ENCODE data around the gene FNDC10.
A peak's percentile ranks its signal among the peaks of the same experiment; 100 is the strongest.

Gene FNDC10

DNA sequence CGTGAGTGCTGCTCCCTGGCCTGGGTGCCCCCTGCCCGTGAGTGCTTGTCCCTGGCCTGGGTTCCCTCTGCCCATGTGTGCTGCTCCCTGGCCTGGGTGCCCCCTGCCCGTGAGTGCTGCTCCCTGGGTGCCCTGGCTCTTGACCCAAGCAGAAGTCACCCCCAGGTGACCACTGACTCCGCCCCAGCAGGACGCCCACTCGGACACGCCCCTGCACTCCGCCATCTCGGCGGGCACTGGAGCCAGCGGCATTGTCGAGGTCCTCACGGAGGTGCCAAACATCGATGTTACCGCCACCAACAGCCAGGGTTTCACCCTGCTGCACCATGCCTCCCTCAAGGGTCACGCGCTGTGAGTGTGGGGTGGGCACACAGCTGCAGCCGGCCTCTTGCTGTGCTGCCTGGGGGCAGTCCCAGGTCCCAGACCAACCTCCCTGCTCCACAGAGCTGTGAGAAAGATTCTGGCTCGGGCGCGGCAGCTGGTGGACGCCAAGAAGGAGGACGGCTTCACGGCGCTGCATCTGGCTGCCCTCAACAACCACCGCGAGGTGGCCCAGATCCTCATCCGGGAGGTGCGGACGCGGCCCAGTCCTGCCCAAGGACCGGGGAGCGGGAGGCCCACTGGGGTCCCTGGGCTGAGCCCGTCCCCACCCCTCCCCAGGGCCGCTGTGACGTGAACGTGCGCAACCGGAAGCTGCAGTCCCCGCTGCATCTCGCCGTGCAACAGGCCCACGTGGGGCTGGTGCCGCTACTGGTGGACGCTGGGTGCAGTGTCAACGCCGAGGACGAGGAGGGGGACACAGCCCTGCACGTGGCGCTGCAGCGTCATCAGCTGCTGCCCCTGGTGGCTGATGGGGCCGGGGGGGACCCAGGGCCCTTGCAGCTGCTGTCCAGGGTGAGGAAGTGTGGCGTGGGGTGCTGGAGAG lies 28.2 kb upstream of the FNDC10 start:
- DNase-seq, result no peak

DNA sequence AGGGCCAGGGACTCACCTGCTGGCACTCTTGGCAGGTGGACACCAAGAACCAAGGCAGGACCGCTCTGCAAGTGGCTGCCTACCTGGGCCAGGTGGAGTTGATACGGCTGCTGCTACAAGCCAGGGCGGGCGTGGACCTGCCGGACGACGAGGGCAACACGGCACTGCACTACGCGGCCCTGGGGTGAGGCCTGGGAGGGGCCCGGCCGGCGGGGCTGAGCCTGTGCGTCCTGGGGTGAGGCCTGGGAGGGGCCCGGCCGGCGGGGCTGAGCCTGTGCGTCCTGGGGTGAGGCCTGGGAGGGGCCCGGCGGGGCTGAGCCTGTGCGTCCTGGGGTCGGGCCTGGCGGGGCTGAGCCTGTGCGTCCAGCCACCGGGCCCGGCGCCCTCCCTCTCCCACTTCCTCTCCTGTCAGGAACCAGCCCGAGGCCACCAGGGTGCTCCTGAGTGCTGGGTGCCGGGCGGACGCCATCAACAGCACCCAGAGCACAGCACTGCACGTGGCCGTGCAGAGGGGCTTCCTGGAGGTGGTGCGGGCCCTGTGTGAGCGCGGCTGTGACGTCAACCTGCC lies 27.4 kb upstream of the FNDC10 start:
- DNase-seq, result no peak

DNA sequence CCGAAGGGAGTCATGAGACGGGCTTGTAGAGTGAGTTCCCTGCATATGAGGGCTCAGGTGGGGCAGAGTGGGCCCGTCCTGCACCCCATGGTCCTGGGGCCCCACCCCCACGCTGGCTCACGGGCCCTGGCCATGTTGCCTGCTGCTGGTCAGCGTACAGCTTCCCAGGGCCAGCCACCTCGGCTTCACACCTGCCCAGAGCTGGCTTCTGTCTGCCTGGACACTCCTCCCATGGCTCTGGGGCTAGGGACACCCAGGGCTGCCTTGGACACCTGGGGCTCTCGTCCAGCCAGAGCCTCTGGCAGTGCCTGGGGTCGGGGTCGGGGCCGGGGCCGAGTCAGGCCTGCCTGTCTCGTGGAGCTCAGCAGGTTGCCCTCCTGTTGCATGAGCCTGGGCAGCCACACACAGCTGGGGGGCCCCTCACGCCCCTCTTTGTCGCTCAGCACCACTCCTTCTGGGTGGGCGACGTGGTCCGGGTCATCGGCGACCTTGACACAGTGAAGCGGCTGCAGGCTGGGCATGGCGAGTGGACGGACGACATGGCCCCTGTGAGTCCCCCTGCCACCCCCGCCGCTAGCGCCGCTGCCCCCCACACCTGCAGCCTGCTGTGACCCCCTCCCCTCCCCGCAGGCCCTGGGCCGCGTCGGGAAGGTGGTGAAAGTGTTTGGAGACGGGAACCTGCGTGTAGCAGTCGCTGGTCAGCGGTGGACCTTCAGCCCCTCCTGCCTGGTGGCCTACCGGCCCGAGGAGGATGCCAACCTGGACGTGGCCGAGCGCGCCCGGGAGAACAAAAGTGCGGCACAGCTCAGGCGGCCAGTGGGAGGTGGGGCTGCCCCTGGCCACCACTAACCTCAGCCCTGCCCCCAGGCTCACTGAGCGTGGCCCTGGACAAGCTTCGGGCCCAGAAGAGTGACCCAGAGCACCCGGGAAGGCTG lies 26.5 kb upstream of the FNDC10 start:
- no peak for DNase-seq

DNA sequence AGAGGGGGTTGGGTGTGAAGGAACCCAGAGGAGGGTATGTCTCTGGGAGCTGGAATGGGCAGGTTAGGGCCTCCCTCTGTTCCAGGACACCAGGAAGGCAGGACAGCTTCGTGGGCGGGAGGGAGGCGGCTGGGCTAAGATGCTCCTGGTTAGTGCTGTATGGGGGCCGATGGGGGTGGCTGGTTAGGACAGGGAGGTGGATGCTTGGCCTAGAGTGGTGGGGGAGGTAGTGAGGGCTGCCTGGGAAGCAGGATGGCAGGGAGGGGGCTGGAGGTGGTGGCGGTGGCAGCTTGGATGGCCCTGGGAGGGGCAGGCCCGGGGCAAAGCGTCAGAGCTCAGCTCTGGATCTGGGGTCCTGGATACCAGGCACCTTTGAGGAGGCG lies 25.9 kb upstream of the FNDC10 start:
- DNase-seq, result no peak

DNA sequence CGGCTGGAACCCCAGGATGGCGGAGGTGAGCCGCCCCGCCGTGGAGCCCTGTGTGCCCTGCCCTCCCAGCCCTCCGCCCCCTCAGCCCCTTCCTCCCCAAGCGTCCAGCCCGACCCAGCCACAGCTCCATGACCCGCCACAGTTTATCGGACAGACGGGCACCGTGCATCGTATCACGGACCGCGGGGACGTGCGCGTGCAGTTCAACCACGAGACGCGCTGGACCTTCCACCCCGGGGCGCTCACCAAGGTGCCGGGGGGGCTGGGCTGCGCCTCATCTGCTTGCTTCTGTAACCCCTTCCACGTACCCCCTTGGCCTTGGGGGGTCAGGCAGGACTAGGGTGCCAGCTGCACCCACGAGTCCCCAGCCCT lies 25.5 kb upstream of the FNDC10 start:
- DNase-seq, result no peak

DNA sequence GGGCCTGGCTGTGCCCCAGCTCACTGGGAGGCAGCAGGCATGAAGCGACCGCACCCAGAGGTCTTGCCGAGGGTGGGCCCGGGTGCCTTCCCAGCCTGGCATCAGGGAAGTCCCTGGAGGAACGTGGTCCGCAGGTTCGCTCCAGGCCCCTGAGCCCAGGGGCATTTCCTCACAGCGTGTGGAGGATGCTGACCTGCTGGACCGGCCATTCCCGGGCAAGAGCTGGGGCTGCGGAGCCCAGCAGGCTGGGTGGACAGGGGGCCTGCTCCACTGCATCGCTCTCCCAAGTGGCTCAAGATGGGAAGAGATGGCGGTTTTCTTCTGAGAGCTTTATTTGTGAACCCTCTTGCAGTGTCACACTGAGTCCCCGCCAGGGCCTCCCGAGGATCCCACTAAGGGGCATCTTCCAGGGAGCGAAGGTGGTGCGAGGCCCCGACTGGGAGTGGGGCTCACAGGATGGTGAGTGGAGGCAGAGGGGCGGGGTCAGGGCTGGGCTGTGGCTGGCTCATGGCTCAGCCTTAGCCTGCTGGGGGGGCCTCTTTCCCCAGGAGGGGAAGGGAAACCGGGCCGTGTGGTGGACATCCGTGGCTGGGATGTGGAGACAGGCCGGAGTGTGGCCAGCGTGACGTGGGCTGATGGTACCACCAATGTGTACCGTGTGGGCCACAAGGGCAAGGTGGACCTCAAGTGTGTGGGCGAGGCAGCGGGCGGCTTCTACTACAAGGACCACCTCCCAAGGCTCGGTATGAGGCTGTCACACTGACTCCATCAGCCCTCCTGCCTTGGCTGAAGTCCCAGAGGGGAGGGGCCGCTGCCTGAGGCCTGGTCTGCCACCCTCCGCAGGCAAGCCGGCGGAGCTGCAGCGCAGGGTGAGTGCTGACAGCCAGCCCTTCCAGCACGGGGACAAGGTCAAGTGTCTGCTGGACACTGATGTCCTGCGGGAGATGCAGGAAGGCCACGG lies 24.8 kb upstream of the FNDC10 start:
- no peak for DNase-seq

DNA sequence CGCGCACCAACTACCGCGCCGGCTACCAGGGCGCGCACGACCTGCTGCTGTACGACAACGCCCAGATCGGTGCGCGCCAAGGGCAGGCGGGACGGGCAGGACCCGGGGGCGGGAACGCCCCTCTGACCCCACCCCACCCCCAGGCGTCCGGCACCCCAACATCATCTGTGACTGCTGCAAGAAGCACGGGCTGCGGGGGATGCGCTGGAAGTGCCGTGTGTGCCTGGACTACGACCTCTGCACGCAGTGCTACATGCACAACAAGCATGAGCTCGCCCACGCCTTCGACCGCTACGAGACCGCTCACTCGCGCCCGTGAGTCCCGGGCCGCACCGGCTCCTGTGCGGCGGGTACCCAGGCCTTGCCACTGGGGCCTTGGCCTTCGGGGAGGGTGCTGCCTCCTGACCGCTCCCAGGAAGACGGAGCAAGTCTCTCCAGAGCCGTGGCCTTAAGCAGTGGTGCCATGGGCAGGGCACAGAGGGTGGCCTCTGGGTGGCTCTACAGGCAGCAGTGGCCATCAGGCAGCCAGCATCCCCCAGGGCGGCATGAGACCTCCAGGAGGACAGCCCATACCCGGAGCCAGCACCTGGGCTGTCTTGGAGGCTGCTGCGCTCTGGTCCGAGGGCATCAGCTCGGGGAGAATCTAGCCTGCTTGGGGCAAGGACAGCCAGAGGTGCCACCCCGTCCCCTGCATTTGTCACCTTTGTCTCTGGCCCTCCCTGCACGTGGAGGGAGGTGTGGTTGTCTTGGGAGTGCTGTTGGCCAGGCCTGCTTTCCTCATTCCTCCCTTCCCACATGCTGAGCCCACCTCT lies 23.9 kb upstream of the FNDC10 start:
- DNase-seq, result no peak

DNA sequence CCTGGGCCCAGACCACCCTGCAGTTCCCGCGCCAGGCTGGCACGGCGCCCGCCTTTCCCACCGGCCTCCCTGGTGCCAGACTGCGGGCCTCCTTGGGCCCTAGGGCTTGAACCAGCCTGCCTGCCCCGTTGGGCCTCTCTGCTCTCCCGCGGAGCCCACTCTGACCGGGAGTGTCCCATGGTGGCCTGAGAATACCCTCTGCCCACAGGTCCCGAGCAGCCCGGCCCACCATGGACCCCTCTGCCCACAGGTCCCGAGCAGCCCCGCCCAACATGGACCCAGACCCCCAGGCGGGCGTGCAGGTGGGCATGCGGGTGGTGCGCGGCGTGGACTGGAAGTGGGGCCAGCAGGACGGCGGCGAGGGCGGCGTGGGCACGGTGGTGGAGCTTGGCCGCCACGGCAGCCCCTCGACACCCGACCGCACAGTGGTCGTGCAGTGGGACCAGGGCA lies 23.3 kb upstream of the FNDC10 start:
- no peak for DNase-seq

DNA sequence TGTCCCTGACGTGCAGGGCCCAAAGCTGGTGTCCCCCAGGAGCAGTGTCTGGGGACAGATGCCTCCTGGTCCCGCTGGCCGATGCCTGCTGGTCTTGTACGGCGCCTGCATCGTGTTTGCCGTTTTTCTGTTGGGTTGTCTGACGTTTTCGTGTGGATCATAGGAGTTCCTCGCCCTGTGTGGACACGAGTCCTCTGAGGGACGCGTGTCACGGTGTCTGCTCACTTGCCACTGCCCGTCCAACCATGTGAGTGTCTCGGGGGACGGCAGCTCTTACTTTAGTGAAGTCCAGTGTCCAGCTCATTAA lies 22.8 kb upstream of the FNDC10 start:
- DNase-seq, result no peak

DNA sequence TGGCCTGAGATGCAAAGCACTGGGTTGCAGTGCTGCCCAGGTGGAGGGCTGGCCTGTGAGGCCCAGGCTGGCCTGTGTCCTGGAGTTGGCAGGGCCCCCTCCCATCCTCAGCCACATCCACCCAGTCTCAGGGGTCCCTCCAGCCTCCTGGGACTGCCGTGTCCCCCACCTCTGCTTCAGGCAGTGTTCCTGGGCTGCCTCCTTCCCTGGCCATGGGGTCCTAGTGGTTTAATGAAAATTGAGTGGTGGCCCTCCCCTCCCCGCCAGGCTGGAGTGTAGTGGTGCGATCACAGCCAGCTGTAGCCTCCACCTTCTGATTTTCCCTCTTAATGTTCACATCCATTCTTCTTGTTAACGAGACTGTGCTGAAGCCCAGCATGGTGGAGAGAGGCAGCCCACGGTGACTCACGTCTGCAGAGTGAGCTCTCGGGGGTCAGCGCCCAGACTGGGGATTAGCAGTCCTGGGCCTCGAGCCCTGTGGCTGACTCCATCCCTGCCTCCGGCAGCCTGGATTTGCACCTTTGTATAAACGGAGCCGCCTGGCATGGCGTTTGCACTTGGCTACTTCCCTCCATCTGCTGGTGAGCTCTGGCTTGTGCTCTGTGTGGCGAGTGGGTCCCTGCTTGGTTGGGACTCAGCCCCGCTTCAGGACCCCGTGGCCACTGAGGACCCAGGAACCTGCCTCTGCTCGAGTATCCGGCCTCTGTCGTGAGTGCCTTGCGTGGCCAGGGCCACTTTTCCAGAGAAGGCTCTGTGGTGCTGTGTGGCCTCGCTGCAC lies 22.3 kb upstream of the FNDC10 start:
- no peak for DNase-seq

DNA sequence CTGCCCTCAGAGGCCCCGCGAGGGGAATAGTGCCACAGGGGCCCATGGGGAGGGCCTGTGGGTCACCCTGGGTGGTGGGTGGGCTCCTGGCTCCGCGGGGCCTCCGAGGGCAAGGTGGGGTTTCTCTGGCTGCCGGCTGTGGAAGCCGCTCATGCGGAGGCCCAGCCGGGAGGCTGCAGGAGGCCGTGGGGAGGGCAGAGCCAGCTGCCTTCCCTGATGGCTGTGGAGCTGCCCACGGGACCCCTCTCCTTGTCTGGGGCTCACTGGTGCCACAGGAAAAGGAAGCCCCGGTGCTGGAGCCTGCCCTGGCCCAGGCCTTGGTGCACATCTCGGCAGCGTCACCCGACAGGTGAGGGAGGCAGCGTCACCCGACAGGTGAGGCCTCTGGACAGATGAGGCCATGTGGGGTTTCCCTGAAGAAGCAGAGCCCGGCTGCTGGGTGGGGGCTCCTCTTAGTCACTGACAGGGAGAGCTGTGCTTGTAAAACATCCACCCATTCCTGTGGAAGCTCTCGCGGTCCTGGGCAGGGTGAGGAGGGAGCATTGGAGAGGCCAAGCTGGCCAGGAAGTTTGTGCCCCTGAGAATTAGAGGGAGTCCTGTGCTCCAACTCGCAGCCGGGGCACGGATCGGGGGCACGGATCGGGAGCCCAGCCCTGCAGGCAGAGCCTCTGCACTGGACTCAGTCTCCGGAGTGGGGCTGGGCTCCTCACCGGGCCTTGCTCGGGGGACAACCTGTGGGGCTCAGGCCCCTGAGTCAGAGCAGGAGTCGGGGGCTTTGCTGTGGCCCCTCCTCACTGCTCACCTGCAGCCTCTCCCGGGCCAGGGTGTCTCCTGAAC lies 21.5 kb upstream of the FNDC10 start:
- no peak for DNase-seq

DNA sequence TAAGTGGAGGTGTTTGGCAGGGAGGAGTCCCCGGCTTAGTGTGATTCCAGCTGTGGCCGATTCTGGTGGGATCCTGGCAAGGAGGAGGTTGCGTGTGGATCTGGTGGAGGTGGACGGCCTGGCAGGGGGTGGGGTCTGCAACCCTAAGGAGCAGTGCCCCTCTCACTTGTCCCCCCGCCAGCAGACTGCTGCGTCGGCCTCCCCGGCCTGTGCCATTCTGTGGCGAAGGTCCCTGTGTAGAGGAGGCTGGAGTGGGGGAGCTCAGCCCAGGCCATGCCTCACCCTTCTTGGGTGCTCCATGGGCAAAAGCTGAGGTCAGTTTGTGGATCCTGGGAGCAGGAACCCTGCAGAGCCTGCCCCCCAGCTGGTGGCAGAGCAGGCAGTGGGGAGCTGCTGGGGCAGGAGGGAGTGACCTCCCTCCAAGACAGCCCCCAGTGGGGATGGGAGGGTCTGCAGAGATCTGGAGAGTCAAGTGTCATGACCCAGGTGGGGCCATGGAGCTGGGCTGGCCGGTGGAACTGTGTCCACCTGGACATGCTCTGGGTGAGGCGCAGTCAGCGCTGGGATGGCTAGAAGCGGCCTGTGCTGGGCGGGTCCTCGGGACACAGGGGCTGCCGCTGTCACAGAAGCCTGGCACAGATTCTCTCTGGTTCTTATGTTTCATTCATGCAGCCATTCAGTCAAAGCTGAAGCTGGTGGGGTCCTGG lies 20.7 kb upstream of the FNDC10 start:
- DNase-seq, result no peak

DNA sequence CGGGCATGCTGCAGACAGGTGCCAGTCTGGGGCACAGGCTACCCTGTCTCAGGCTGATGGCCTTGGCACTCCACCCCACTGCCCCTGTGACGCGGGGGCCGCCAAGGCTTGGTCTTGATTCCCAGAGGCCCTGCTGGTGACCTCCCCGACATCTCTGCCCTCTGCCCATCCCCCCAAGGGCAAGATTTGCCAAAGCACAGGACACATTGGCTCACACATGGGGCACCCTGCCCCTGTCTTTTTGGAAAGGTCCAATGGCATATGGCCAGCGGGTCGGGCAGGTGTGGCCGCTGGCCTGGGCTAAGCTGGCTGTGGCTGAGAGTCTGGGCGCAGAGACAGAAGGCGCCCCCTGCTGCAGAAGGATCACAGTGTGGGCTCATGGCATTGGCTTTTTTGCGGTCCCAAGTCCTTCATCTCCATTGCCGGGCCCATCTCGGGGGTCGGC lies 20.0 kb upstream of the FNDC10 start:
- no peak for DNase-seq

DNA sequence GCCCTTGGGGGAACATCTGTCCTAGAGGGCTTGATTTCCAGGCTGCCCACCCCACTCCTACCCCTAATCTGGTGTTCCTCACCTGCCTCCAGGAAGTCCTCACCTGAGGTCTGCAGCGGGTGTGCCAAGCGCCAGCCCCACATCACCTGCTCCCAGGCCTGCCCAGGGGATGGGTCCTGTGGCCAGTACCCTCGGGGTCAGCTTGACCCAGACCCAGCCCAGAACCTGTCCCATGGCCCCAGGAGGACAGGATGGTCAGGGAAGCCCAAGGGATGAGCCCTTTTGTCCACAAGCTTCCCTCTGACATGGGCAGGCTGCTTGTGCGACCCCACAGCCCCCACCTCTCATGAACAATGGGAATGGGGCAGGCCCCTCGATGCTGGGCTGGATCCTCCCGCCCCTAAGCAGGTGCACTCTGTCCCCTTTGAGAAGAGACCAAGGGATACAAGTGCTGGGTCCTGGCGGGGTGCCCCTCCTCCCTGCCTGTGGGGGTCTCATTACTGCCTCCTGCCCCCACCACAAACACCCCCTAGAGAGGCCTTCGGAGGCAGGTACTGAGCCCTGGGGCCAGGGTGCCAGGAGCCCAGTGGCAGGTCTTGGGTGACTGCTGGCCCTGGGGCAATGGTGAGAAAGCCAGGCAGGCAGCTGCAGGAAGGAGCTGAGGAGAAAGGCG lies 18.6 kb upstream of the FNDC10 start:
- no peak for DNase-seq

DNA sequence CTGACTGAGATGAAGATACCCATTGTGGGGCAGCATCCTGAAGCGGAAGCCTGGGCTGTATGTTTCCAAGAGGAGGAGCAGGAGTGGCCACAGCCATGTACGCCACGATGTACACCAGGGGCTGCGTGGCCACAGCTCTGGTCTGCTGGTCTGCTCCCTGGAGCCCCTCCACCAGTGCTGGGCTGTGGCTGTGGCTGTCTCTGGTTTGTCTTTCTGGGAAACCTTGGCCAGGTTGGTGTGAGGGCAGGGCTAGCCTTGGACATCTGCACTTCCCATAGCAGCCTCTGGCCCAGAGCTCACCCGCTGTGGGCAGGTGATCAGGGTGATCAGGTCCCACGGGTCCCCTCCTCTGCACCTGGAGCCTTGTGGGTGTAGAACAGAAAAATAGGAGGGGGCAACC lies 18.0 kb upstream of the FNDC10 start:
- no peak for DNase-seq

DNA sequence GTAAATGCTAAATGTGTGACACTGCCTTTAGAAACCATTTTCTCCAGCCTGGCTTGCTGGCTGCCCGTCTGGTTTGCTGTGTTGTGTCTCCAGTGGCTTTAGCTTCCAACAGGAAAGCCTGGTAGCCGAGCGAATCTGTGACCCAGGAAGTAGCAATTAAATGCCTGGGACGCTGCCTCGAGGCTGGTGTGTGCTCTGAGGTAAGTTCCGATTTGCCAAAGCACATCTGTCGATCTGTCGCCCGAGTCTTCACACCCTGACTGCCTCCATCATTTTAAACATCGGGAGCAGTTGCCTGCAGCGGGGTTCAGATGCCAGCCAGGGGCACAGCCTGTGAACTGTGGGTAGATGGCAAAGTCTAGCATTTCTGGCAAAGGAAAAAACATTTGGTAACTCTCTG lies 17.6 kb upstream of the FNDC10 start:
- no peak for DNase-seq

DNA sequence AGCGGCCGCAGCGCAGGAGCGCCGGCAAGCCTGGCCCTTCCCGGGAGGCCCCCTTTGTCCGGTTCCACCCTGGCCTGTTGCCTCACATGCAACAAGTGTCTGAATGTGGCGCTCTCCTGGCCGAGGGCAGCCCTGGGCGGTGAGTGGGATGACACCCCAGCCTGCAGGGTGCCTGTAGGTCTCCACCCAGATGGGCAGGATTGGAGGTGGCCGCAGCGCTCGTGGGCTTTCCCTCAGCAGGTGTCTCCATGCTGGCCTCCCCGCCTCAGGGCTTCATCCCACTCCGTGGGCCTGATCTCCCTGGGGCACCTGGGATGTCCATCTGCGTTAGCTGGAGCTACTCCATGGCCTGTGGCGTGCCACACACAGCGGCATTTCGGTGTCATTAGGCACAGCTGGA lies 16.9 kb upstream of the FNDC10 start:
- DNase-seq, result no peak

DNA sequence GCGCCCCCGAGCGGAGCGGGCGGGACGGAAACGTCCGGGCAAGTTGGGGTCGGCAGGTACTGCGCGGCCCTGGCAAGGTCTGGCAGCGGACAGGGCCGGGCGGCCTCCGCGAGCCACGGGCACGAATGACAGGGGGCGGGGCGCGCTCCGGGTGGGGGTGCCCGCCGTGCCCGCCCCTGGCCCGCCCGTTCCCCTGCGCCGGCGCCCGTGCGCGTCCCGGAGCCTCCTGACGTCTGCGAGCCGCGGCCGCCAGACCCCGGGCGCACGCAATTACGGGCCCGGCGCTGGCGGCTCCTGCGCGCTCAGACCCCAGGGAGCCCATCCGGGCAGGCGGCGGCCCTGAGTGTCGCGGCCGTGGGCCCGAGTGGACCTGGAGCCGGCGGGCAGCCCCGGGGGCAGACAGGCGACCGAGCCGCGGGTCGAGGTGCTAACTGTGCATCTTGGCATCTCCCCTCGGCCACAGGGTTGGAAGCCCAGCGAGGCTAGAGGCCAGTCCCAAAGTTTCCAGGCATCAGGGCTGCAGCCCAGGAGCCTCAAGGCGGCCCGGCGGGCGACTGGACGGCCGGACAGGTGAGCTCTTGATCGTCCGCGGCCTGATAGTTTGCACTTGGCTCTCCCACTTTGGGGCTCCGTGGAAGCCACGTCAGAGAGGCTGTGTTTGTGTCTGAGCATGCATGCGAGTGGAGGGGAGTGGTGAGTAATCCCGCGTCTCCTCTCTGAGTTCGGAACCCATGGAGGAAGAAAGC lies 16.3 kb upstream of the FNDC10 start:
- DNase-seq, result peak; percentile 57

Data from CD4-positive, alpha-beta T cell treated with Interleukin-6 for 4 hours (primary cell).